ENCODE results near the gene MKNK1.

- no peak for TF ChIP-seq ARNTL (CRISPR knock-in tag; IDR thresholded peaks at IDR 0.05; ENCODE audit: borderline replicate concordance, low read depth)
- no peak for TF ChIP-seq TOX (CRISPR knock-in tag; IDR thresholded peaks at IDR 0.05; ENCODE audit: borderline replicate concordance)
- TF ChIP-seq PPARA (CRISPR knock-in tag; IDR thresholded peaks at IDR 0.05; ENCODE audit: borderline replicate concordance): no peak
- no peak for TF ChIP-seq RARB (CRISPR knock-in tag; IDR thresholded peaks at IDR 0.05)
- TF ChIP-seq PATZ1 (CRISPR knock-in tag; IDR thresholded peaks at IDR 0.05; ENCODE audit: borderline replicate concordance): no peak
- no peak for TF ChIP-seq ZNF8 (CRISPR knock-in tag; IDR thresholded peaks at IDR 0.05)
- TF ChIP-seq ZFP30 (CRISPR knock-in tag; IDR thresholded peaks at IDR 0.05): no peak
- no peak for TF ChIP-seq TSHZ2 (CRISPR knock-in tag; IDR thresholded peaks at IDR 0.05)
- TF ChIP-seq SNAI2 (CRISPR knock-in tag; IDR thresholded peaks at IDR 0.05): no peak
- TF ChIP-seq TCF4 (CRISPR knock-in tag; IDR thresholded peaks at IDR 0.05; ENCODE audit: borderline replicate concordance): no peak
- no peak for TF ChIP-seq GLIS3 (CRISPR knock-in tag; IDR thresholded peaks at IDR 0.05)
- TF ChIP-seq ESRRG (CRISPR knock-in tag; IDR thresholded peaks at IDR 0.05): no peak
- TF ChIP-seq ZFP3 (CRISPR knock-in tag; IDR thresholded peaks at IDR 0.05): no peak
- TF ChIP-seq POU6F1 (CRISPR knock-in tag; IDR thresholded peaks at IDR 0.05; ENCODE audit: borderline replicate concordance, low read depth): no peak
These were observed 42.3 kb upstream of the MKNK1 start for GRCh38 chr1:46646331-46646730.
